Activated naive CD8-positive, alpha-beta T cell treated with anti-CD3 and anti-CD28 coated beads, Interleukin-2, amount 50 U/mL, for 24 hours (primary cell): Measurements from ENCODE around the gene RAPGEF4.

Source experiments
- ATAC-seq: fragments of 150-1000 bp; cut with Tn5 transposase; one replicate; pipeline ENCODE4 v1.10.0; 2021
- DNase-seq: peaks from one replicate; pipeline ENCODE4 v3.0.0; 2021
- H3K27ac Mint-ChIP-seq: one replicate; pipeline ENCODE4 v1.8.0; 2021; ENCODE audit warnings: mild to moderate bottlenecking, mixed read lengths
- H3K27me3 Mint-ChIP-seq: one replicate; pipeline ENCODE4 v1.8.0; 2021; ENCODE audit warnings: mixed read lengths
- H3K36me3 Mint-ChIP-seq: one replicate; pipeline ENCODE4 v1.8.0; 2021; ENCODE audit warnings: low read depth, mixed read lengths
- H3K4me1 Mint-ChIP-seq: one replicate; pipeline ENCODE4 v1.8.0; 2021; ENCODE audit warnings: mixed read lengths
- H3K4me3 Mint-ChIP-seq: one replicate; pipeline ENCODE4 v1.8.0; 2021; ENCODE audit warnings: mild to moderate bottlenecking, moderate library complexity, mixed read lengths
- H3K9me3 Mint-ChIP-seq: one replicate; pipeline ENCODE4 v1.8.0; 2021; ENCODE audit warnings: mixed read lengths

The RAPGEF4 gene

GRCh38 chr2:172861656-172862476 is 126.2 kb downstream of the RAPGEF4 start:
- H3K4me1 Mint-ChIP-seq: no peaks in the 10 kb centered on the region
- no peak for DNase-seq
- ATAC-seq: no peak
- no peak overlapping the region for H3K4me3 Mint-ChIP-seq
- H3K36me3 Mint-ChIP-seq: no peaks in the 10 kb centered on the region
- H3K27ac Mint-ChIP-seq: no peak overlapping the region
- peaks cover 12% of the 10 kb centered on the region for H3K27me3 Mint-ChIP-seq
- H3K9me3 Mint-ChIP-seq: no peaks in the 10 kb centered on the region

DNA sequence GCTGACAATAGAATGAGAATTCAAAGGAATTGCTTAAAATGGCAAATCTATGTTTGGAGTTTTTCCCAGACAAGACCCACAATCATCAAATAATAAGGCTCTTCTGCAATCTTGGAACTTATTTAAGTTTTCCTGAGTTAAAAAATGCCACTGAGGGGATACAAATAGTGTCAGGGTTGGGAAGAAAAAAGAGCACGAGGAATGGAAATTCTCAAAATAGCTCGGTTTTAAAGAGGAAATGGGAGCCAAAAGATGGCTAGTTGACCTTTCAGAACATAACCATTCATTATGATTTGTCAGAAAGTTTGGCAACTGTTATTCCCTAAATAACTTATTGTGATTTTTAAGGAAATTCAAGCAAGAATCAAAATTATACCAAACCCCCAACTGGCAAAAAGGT is 127.7 kb downstream of the RAPGEF4 start:
- Mint-ChIP-seq H3K27me3 (peaks cover 12% of the 10 kb centered on the region), H3K36me3 (no peaks in the 10 kb centered on the region), H3K27ac (no peak overlapping the region), H3K4me1 (no peaks in the 10 kb centered on the region), H3K9me3 (no peaks in the 10 kb centered on the region), H3K4me3 (no peak overlapping the region)
- ATAC-seq (no peak), DNase-seq (no peak)

DNA sequence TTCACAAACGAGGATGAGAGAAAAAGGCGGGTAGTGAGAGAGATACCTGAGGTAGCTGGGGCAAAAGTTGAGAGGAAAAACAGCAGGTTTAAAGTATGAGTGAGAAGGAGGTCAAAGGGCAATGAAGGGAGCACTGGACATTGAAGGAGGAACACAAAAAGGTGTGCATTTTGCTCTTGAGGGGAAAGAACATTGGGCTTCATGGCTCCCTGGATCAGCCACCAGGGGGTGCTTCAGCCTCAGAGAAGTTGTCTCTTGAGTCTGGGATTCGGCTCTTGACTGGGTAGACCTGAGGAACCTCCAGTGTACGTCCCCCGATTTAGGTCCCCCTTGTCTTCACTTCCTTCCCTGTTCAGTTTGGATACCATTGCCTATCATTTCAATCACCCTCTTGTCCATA is 128.5 kb downstream of the RAPGEF4 start:
- Mint-ChIP-seq H3K4me3 (no peak overlapping the region), H3K27me3 (peaks cover 12% of the 10 kb centered on the region), H3K9me3 (no peaks in the 10 kb centered on the region), H3K4me1 (no peaks in the 10 kb centered on the region), H3K36me3 (no peaks in the 10 kb centered on the region), H3K27ac (no peak overlapping the region)
- peak; percentile 69 for DNase-seq
- ATAC-seq: peak; percentile 63

GRCh38 chr2:172865422-172865821 is 129.8 kb downstream of the RAPGEF4 start:
- DNase-seq (no peak), ATAC-seq (no peak)
- Mint-ChIP-seq H3K4me1 (no peaks in the 10 kb centered on the region), H3K27me3 (peaks cover 12% of the 10 kb centered on the region), H3K9me3 (no peaks in the 10 kb centered on the region), H3K4me3 (no peak overlapping the region), H3K27ac (no peak overlapping the region), H3K36me3 (no peaks in the 10 kb centered on the region)

DNA sequence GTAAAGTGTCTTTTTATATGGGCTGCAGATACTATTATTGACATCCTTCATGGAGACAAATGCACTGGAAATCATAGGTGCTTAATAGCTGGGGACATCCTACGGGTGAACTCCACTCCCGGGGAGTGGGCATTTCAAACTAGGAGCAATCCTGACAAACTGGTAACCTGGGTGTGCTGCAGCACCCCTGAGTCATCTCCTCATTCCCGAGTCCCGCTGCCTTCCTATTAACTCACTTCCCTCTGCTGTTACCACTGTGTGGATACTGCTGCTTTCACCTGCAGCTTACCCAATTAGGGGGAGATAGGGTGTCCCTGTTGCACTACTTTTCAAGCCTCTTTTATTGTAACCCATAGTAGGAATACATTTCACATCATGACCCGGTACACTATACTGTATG is 134.2 kb downstream of the RAPGEF4 start:
- no peaks in the 10 kb centered on the region for H3K36me3 Mint-ChIP-seq
- DNase-seq: no peak
- no peak overlapping the region for H3K27ac Mint-ChIP-seq
- no peaks in the 10 kb centered on the region for H3K9me3 Mint-ChIP-seq
- ATAC-seq: no peak
- H3K27me3 Mint-ChIP-seq: no peaks in the 10 kb centered on the region
- no peak overlapping the region for H3K4me3 Mint-ChIP-seq
- no peaks in the 10 kb centered on the region for H3K4me1 Mint-ChIP-seq

DNA sequence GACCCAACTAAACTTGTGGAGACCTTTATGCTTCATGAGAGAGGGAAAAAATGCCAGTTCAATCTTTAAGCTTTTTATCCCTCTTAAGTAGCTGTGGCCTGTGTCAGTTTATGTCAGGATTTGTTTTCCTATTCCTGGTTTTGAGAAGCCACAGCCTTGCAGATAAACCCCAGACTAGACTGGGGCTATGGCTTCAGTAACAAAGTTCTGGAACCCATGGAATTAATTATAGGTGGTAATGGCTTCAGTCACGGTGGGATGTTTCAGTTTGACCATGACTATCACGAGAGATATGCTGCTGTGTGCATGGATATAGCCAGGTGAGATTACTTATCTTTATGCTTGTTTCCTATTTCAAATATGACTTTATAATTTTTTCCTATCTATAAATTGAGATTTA is 134.8 kb downstream of the RAPGEF4 start:
- peaks cover under 1% of the 10 kb centered on the region for H3K27me3 Mint-ChIP-seq
- no peak overlapping the region for H3K4me3 Mint-ChIP-seq
- ATAC-seq (no peak), DNase-seq (no peak)
- no peaks in the 10 kb centered on the region for H3K9me3 Mint-ChIP-seq
- no peak overlapping the region for H3K27ac Mint-ChIP-seq
- H3K4me1 Mint-ChIP-seq: no peaks in the 10 kb centered on the region
- H3K36me3 Mint-ChIP-seq: no peaks in the 10 kb centered on the region

DNA sequence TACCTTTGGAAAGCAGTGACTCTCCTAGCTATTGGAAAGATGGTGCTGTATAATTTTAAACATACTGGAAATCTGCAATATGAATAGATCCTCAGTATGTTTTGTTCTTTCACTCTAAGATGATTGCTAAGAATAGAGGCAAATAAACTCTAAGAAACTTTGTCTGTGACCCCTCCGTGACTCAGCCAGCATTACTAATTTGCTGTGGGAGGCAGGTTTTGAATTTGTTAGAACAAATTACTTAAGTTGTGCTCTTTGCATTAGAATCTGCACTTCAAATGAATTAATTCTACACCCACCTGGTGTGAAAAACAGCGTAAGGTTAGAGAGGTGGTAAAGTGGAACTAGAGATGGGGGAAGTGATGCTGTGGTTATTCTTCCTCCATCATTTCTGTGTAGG is 142.2 kb downstream of the RAPGEF4 start:
- ATAC-seq: peak; percentile 36
- peaks cover 5% of the 10 kb centered on the region for H3K9me3 Mint-ChIP-seq
- no peak for DNase-seq

DNA sequence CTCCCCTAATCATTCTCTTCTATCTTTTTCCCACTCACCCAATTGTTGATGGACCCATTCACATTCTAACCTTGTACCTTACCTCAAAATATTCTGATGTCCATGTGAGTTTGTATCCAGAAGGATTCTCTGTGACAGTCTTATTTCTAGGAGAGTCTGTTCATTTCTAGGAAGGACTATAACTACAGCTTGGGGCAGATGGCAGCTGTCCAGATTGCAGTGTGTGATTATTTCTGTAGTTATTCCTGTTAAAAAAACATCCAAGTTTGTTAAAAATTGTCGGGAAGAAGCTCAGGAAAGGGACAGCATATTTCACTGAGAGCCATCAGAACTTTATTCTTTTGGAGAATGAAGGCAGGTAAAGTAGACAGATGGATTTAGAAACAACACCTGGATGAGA is 142.6 kb downstream of the RAPGEF4 start:
- H3K4me1 Mint-ChIP-seq: no peaks in the 10 kb centered on the region
- H3K4me3 Mint-ChIP-seq: no peak overlapping the region
- no peak overlapping the region for H3K27ac Mint-ChIP-seq
- peaks cover 5% of the 10 kb centered on the region for H3K9me3 Mint-ChIP-seq
- ATAC-seq (no peak), DNase-seq (no peak)
- peaks cover 4% of the 10 kb centered on the region for H3K36me3 Mint-ChIP-seq
- H3K27me3 Mint-ChIP-seq: peaks cover 9% of the 10 kb centered on the region

More for the DNA sequence above, 142.2 kb downstream of the RAPGEF4 start:
- Mint-ChIP-seq H3K4me1 (no peaks in the 10 kb centered on the region), H3K4me3 (no peak overlapping the region), H3K27ac (no peak overlapping the region), H3K27me3 (peaks cover 9% of the 10 kb centered on the region), H3K36me3 (peaks cover 4% of the 10 kb centered on the region)

DNA sequence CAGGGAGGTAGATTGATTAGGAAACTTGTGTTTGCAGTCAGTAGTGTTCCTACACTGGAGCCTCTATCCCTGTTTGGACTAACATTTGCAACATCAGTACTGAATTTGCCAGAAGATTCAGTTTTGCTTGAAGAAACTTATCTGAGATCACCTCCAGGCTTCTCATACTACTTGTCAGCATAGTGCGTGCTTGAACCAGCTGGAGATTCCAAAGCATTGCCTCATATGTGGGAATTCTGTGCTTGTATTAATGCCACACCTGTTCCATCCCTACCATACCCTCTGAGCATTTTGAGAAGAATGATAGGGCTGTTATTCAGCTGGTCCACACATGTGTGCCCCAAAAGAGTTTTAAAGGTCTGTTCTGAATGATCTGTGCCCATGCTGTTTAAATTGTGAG is 148.7 kb downstream of the RAPGEF4 start:
- H3K27ac Mint-ChIP-seq: no peak overlapping the region

GRCh38 chr2:172885996-172886395 is 150.4 kb downstream of the RAPGEF4 start:
- Mint-ChIP-seq H3K9me3 (no peaks in the 10 kb centered on the region), H3K4me3 (no peak overlapping the region), H3K27me3 (no peaks in the 10 kb centered on the region), H3K36me3 (no peaks in the 10 kb centered on the region), H3K27ac (no peak overlapping the region), H3K4me1 (no peaks in the 10 kb centered on the region)
- DNase-seq: no peak
- no peak for ATAC-seq

More for the DNA sequence above, 148.7 kb downstream of the RAPGEF4 start:
- Mint-ChIP-seq H3K4me1 (no peaks in the 10 kb centered on the region), H3K9me3 (no peaks in the 10 kb centered on the region), H3K36me3 (no peaks in the 10 kb centered on the region), H3K27me3 (no peaks in the 10 kb centered on the region), H3K4me3 (no peak overlapping the region)
- no peak for DNase-seq
- ATAC-seq: no peak

DNA sequence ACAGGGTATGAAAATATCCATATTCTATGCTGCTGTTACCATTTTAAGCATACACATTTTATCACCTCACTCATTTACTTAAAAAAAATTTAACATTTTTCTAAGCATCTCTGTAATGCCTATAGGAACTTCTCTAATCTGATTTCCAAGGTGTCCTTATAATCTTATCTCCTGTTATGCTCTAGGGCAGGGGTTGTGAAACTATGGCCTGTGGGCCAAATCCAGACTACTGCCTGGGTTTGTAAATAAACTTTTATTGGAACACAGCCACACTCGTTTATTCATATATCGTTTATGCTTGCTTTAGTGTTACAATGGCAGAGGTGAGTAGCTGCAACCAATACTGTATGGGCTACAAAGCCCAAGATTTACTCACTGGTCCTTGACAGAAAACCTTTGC is 151.6 kb downstream of the RAPGEF4 start:
- DNase-seq (no peak), ATAC-seq (no peak)
- H3K4me1 Mint-ChIP-seq: no peaks in the 10 kb centered on the region
- no peaks in the 10 kb centered on the region for H3K9me3 Mint-ChIP-seq
- H3K4me3 Mint-ChIP-seq: no peak overlapping the region
- no peaks in the 10 kb centered on the region for H3K36me3 Mint-ChIP-seq
- peaks cover 4% of the 10 kb centered on the region for H3K27me3 Mint-ChIP-seq
- H3K27ac Mint-ChIP-seq: no peak overlapping the region

DNA sequence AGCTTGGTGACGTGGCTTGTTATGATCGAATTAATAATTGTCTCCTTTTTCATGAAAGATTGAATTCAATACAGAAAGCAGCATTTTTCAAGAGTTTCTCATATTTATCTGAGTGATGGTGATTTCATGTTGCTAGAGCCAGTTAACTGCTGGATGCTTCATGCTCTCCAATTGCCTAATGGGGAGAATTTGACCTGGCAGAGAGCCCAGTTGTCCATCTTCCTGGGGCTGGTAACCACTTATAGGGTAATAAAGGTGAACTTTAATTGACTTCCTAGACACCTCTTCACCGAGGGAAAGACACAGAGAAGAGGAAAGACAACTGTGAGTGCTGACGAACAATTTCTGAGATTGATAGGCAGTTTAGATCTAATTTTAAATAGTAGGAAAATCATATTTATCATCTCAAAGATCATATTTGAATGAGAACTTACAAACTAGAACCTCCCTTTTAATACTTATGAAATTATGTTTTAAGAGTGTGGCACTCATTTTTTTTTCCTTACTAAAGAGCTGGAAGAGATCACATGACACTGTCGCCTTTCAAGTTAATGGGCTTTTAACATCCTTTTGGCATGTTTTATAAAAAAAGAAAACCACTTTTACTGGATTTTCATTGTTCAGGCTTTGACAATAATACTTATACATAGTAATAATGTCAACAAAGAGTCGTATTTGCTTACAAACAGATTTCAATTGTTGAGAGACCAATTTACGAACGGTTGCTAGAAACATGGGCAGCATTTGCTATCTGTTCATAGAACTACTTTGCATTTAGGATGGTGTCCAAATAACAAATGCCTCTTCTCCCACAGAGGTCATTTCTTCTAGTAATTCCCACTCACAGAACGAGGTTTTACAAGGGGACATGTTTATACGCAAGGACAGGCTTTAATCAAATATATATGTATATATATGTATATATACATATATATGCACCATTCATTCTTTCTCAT is 153.3 kb downstream of the RAPGEF4 start:
- ATAC-seq (no peak), DNase-seq (no peak)
- H3K4me3 Mint-ChIP-seq: no peak overlapping the region
- H3K9me3 Mint-ChIP-seq: no peaks in the 10 kb centered on the region
- H3K36me3 Mint-ChIP-seq: no peaks in the 10 kb centered on the region
- H3K27ac Mint-ChIP-seq: no peak overlapping the region
- peaks cover 4% of the 10 kb centered on the region for H3K27me3 Mint-ChIP-seq
- no peaks in the 10 kb centered on the region for H3K4me1 Mint-ChIP-seq

GRCh38 chr2:172889768-172890430 is 154.3 kb downstream of the RAPGEF4 start:
- H3K36me3 Mint-ChIP-seq: no peaks in the 10 kb centered on the region
- no peak overlapping the region for H3K27ac Mint-ChIP-seq
- H3K4me3 Mint-ChIP-seq: no peak overlapping the region
- no peak for DNase-seq
- ATAC-seq: no peak
- no peaks in the 10 kb centered on the region for H3K9me3 Mint-ChIP-seq
- peaks cover 8% of the 10 kb centered on the region for H3K27me3 Mint-ChIP-seq
- H3K4me1 Mint-ChIP-seq: no peaks in the 10 kb centered on the region

DNA sequence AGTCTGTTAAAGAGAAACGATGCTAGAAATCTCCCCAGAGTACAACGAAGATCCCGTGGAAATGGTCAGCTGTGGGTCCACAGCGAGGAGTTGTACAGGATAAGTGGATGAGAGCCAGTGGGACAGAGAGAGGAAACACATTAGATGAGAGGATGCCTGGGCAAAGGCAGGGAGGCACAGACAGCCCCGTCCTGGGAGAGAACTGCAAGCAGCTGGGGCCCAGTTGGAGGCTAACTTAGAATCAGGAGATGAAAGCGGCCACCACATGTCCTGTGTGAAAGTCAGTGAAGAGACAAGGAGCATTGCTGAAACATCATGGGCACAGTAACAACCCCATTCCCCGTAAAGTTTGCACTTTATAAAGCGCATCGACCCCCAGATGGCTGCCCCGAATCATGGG is 157.5 kb downstream of the RAPGEF4 start:
- DNase-seq: no peak
- no peaks in the 10 kb centered on the region for H3K4me1 Mint-ChIP-seq
- no peak for ATAC-seq
- H3K4me3 Mint-ChIP-seq: no peak overlapping the region
- H3K9me3 Mint-ChIP-seq: no peaks in the 10 kb centered on the region
- H3K27me3 Mint-ChIP-seq: peaks cover 13% of the 10 kb centered on the region
- no peaks in the 10 kb centered on the region for H3K36me3 Mint-ChIP-seq
- no peak overlapping the region for H3K27ac Mint-ChIP-seq
